Measurements from ENCODE around the gene RPS21.

The RPS21 gene

GRCh38 chr20:62378215-62378614 is 8.7 kb upstream of the RPS21 start:
- no peak for DNase-seq (ENCODE audit: low read depth in 2 of 2)

GRCh38 chr20:62381202-62381797 is 5.6 kb upstream of the RPS21 start:
- no peak for DNase-seq (ENCODE audit: low read depth in 2 of 2)

- DNase-seq (ENCODE audit: low read depth in 2 of 2), result no peak
Measured at GRCh38 chr20:62381842-62382241, 5.1 kb upstream of the RPS21 start.

- peak; percentile 51 to 61 for DNase-seq (ENCODE audit: low read depth in 2 of 2)
Measured at GRCh38 chr20:62382306-62383198, 4.4 kb upstream of the RPS21 start.

GRCh38 chr20:62387219-62387913 is 463 bp downstream of the RPS21 start:
- no peak for DNase-seq (ENCODE audit: low read depth in 2 of 2)

DNA sequence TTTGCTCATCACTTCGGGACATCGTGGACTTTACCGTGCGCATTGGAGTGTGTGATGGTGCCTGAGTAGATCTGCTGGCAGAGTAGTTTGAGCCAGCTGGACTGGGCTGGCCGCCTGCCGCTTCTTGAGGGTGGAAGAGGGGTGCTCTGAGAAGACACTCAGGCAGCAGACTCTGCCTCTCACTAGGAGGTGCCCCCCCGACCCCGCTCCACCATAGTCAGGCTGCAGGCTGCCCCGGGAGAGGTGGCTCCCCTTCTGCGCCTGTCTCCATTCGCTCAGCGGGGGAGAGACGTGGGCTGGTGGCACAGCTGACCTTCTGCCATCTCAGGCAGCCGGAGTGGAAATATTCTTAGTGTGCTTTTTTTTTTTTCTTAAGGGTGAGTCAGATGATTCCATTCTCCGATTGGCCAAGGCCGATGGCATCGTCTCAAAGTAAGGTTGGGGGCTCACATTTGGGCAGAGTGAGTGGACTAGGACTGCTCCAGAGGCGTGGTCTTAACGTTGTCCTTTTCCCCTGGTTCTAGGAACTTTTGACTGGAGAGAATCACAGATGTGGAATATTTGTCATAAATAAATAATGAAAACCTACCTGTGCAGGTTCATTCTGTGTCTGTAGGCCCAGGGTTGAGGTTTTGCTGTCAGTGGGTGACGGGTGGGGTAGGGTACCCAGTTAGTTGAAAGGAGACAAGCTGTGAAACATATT is 1.2 kb downstream of the RPS21 start:
- DNase-seq (ENCODE audit: low read depth in 2 of 2), result no peak

DNA sequence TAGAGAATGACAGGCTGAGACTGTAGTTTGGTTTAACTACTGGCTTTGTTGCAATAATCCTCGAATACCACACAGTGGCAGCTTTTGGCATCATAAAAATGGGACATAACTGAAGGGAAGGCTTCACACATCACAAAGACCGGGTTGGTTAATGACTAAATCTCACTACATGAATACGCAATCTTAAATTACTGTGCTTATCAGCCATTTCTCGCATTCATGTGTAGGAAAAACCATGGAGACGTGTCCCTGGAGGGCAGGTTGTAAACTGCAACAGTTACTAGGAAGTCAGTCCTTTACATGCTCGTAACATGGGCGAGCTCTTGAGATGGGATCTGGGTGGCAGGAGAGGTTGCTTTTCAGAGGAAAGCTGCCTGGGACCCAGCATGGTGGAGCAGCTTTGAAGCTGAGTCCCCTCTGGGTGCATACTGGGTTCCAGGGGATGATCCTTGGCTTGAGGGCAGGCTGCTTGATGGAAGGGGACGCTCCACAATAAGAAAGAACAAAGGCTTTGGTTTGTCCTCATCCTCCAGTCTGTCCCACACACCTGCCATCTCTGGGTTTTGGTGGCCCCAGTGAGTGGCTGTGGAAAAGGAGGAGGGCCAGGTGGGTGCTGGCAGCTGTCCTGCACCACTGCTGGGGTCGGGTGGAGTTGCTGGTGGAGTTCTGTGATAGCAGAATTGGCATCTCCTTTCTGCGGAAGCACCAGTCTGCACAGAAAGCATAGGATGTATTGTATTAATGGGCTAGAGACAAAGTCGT is 2.1 kb downstream of the RPS21 start:
- no peak for DNase-seq (ENCODE audit: low read depth in 2 of 2)

DNA sequence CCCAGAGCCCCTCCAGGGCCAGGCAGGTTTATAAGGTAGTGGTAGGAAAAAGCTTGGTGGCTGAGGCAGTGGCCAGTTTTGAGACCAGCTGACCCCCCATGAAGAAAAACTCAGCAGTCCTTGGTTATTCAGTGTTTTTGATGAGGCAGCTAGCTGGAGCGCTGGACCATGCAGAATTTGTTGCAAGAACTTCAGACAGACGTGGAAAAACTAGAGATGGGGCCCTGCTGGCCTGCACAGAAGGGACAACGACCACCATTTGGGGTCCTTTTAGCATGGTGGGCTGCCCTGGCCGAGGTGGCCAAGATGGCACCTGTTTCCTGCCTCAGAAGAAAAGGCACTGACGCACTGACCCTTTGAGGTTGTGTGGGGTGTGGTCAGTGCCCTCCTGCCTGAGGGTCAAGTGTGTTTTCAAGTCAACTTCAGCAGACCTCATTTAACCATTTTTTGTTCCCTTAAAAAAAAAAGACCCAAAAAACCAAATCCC is 2.7 kb downstream of the RPS21 start:
- no peak for DNase-seq (ENCODE audit: low read depth in 2 of 2)

GRCh38 chr20:62390317-62391164 is 3.6 kb downstream of the RPS21 start:
- no peak for DNase-seq (ENCODE audit: low read depth in 2 of 2)

- no peak for DNase-seq (ENCODE audit: low read depth in 2 of 2)
Measured at GRCh38 chr20:62391165-62392076, 4.5 kb downstream of the RPS21 start.

DNA sequence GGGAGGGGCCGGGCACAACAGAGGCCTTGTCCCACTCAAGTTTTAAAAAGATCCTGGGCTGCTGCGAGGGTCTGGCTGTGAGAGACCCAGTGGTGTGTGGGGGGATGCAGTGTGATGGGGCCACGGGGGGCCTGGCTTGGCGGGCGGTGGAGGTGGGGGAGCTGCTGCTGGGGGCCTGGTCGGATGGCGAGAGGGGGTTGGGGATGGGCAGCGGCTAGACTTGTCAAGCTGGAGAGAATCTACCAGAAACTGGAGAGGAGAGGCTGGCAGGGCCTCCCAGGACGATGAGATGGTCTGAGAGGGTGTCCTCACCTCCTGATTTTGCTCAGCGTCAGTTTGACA is 5.1 kb downstream of the RPS21 start:
- DNase-seq (ENCODE audit: low read depth in 2 of 2), result no peak

DNA sequence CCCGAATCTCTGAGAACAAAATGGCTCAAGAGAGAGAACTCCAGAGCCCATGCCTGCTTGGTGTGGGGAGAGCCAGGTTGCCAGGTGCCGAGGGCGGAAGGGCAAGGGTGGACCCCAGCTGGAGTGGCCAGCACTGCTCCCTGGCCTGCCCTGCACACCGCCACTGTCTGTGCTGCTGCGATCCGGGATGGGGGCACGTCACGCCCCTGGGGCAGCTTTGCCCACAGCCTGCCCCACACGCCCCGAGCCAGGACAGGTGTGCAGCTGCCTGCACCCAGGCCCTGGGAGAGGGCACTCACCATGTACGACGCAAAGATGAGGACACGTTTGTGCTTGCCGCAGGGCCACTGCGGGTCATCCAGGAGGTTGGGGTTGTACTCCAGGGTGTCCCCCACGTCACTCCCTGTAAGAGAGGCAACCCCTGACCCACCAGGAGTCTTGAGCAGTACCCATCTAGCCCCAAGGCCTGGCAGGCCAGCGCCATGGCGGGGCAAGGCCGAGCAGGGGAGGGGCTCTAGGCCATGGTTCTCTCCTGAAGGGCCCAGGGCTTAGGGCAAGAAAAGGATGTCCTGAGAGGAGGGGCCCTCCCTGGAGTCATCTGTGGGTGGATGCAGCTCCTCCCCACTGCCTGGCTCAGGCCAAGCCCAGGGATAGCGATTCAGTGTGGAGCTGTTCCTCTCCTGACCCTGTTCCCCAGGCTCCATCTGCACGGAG is 5.9 kb downstream of the RPS21 start:
- no peak for DNase-seq (ENCODE audit: low read depth in 2 of 2)

DNA sequence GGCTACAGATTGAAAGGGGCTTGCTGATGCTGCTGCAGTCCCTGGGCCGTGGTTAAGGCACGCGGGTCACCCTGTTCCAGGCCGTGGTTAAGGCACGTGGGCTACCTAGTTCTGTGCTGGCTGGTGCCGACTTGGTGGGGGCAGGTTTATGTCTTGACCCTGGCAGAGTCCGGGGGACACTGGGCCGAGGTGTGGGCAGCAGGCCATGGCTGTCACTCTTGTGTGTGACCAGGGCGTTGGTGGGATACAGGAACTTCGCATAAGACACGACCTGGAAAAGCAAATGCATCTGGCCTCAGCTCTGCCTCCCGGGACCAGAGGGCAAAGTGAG is 6.4 kb downstream of the RPS21 start:
- DNase-seq (ENCODE audit: low read depth in 2 of 2), result no peak

DNA sequence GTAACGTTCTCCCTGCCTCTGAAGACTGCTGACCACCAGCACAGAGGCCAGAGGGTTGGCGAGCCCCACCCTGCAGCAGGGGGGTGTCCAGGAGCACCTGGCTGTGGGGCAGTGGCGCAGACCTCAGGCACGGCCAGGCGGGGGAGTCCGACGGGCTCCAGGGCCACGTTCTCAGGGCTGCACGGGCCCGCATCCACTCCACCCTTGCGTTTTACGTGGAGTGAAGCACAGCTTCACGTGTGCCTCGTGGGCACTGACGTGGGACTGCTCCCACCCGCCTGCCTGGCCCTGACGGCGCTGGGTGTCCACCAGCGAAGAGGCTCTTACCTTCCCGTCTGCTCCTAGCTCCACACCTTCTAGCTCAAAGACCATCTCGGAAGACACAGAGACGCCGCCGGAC is 6.9 kb downstream of the RPS21 start:
- no peak for DNase-seq (ENCODE audit: low read depth in 2 of 2)

DNA sequence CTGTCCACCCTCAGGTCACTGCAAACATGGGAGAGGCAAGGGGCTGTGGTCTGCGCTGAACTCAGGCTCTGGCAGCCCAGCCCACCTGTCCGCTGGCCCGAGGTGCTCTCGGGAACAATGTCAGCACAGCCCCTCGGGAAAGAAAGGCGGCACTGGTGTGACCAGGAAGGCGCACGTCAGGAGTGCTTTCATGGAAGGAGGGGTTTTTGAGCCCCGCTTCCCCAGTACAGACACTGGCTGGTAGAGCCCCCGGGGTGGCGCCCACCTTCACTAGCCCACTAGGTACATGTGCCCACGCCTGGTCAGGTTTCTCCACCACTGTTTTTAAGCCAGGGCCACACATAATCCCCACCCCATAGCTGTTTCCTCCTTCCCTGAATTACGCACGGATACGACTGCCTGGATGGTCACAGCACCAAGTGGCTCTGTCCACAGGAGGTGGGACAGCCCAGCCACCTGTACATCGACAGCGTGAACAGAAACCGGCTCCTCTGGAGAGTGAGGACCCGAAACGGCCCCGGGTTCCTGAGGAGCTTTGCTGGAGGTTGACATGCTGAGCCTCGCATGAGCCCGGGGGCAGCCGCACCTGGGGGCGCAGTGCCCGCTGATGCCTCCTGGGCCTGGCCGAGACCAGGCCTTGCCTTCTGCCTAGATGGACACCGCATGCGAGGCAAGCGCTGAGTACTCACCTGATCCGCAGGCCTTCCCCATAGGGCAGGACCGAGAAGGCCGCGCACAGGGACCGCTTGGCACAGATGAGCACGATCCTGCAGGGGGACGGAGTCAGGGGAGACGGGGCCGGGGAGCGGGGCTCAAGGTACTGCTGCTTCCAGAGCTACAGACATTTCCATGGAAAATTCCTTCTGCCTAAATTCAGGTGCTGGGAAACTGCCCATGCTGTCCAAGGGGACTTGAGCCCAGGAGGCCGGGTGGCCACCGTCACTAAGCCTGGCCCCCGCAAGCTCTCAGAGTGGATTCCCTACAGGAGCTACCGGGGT is 7.6 kb downstream of the RPS21 start:
- no peak for DNase-seq (ENCODE audit: low read depth in 2 of 2)

DNA sequence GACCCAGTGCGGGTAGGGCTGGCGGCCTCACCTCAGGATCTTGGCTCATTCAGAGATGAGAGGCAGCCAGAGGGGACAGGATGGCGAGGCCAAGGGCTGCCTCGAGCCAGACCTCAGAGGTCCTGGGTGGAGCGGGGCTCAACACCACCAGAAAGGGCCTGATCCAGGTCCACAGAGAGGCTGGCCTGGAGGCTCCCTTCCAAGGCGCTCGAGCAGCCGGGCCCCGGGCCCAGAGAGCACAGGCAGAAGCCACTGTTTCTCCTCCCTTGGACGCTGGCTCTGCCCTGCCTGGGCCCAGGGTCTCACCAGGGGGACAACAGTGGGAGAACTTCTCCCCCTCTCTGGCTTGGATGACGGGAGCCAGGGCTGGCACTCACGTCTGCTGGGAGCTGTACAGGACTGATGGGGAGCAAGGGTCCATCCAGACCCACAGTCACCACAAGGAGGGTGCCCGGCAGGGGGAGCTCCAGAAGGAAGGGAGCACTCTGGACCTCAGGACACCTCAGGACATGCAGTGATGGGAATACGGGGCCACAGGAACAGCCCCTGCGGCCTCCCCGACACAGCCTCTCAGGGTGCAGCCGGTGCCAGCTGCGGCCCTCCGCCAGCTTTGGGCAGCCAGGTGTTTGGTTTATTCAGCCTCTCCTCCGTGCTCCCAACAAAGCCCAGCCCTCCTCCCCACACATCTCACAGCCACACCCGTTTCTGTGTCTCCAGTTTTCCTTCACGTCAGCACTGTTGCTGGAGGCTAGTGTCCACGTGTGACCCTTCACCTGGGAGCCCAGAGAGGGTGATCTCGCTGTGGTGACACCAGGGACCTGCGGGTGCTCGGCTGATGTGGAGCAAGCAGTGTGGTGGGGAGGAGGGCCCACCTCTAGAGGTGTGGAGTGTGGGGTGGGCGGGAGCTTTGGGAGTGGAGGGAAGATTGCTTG is 8.7 kb downstream of the RPS21 start:
- no peak for DNase-seq (ENCODE audit: low read depth in 2 of 2)

Data from stimulated activated CD8-positive, alpha-beta memory T cell treated with anti-CD3 and anti-CD28 coated beads, Interleukin-15, amount 100 ng/mL, for 4 hours (primary cell).